K562 (cell line): ENCODE data around the gene GP1BB. TPM values are rescaled to one million over a fixed set of nuclear protein-coding genes. Genes with fewer than 3 reads are reported as not detected.

Source experiments
- BMI1 ChIP-seq: fragments of 150-350 bp; IDR thresholded peaks from 2 replicates; pipeline ENCODE4 v1.6.1; 2014; ENCODE audit warnings: low read length
- CAMTA2 ChIP-seq: fragments of 250-450 bp; sonication (Bioruptor Pico); conservative IDR thresholded peaks from 2 replicates; pipeline ENCODE4 v1.5.1; 2022
- CREB3 ChIP-seq: fragments of 450-650 bp; conservative IDR thresholded peaks from 2 replicates; pipeline ENCODE4 v1.6.1; 2016; ENCODE audit warnings: missing genetic modification characterization, low read depth, mild to moderate bottlenecking, missing compliant biosample characterization, moderate library complexity
- LCOR ChIP-seq: sonication (generic); formaldehyde crosslinking; IDR thresholded peaks from 2 replicates; pipeline ENCODE4 v1.8.0; 2022; ENCODE audit warnings: mild to moderate bottlenecking, missing genetic modification reagents
- NKRF ChIP-seq: fragments of 450-650 bp; IDR thresholded peaks from 2 replicates; pipeline ENCODE4 v1.6.1; 2016; ENCODE audit warnings: borderline replicate concordance
- REST ChIP-seq, 2 experiments: fragments of 450-650 bp; formaldehyde crosslinking in 1 of 2; IDR thresholded peaks; 2 replicates each; pipeline versions ENCODE4 v1.4.0 to v1.6.1; 2014 to 2020; ENCODE audit warnings: mild to moderate bottlenecking in 2 of 2, borderline replicate concordance in 1 of 2, low read depth in 1 of 2
- YBX1 ChIP-seq: fragments of 450-650 bp; IDR thresholded peaks from 2 replicates; pipeline ENCODE4 v1.7.1; 2016; ENCODE audit warnings: mild to moderate bottlenecking
- polyA plus RNA-seq, 8 experiments: library from polyadenylated mRNA; depleted of rRNA in 4 of 8; stranded (reverse) in 5 of 8; unstranded in 3 of 8; fragments of >200 nt; fragmentation: Nextera tagmentation in 2 of 8; fragmentation: Illumina TruSeq in 1 of 8; extraction: Ambion mirVana in 2 of 8; extraction: Trizol in 1 of 8; gene quantifications; 2 replicates each; pipeline versions ENCODE4 v1.2.1 to v1.2.3, GENCODE V29; 2011 to 2014; ENCODE audit warnings: inconsistent platforms in 1 of 8, missing spikeins in 1 of 8
- total RNA-seq, 7 experiments: library from RNA; depleted of rRNA in 6 of 7; stranded (reverse); fragments of >200 nt in 6 of 7; fragmentation: Illumina TruSeq in 2 of 7; extraction: Trizol in 2 of 7; gene quantifications; 2 replicates each; pipeline versions ENCODE4 v1.2.1 to v1.2.3, GENCODE V29; 2011 to 2021; ENCODE audit warnings: low replicate concordance in 1 of 7

Gene GP1BB
- total and polyA plus RNA-seq, 9 of the 15 experiments (the other 6 are each of a cell fraction or from before 2014, with no cell fraction given) = 0.69 to 162 (median 2.8) TPM

- TF ChIP-seq REST (IDR thresholded peaks at IDR 0.05; ENCODE audit: borderline replicate concordance) (no peak), REST (CRISPR knock-in tag; IDR thresholded peaks at IDR 0.05; ENCODE audit: low read depth) (no peak), BMI1 (no peak), CREB3 (tag) (no peak), LCOR (CRISPR knock-in tag) (no peak), NKRF (no peak), YBX1 (no peak), CAMTA2 (CRISPR knock-in tag) (no peak; the same call in 1 of the 2 replicates)
These were observed 9.6 kb upstream of the GP1BB start (continued) for GRCh38 chr22:19713650-19714311.
